ENCODE results near the gene SCN9A.

Gene SCN9A

DNA sequence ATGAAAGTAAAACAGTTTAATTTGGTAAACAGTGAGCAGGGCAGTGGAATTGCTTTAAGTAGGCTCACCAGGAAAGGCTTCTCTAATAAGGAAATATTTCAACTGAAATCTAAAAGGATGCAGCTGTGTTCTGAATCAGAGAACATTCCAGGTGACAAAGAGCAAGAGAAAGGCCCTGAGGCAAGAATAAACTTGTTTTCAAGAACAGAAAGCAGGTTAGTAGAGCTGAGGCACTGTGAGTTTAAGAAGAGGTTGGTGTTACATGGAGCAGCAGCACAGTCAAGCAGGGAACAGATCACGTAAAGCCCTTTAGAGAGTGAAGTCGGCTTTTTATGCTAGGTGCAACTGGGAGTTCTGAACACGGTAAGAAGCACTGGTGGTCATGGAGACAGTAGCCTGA is 191.0 kb downstream of the SCN9A start:
- no peak overlapping the region for H3K4me3 ChIP-seq (ENCODE audit: low read length)
- no peak for DNase-seq (ENCODE audit: low read depth)
- TF ChIP-seq CTCF (conservative IDR thresholded peaks at IDR 0.05; ENCODE audit: low read length) = no peak

GRCh38 chr2:166181813-166182154 is 194.0 kb downstream of the SCN9A start:
- H3K4me3 ChIP-seq (ENCODE audit: low read length) = no peak overlapping the region
- no peak for TF ChIP-seq CTCF (conservative IDR thresholded peaks at IDR 0.05; ENCODE audit: low read length)
- DNase-seq (ENCODE audit: low read depth) = no peak

GRCh38 chr2:166180951-166181812 is 194.6 kb downstream of the SCN9A start:
- peak; percentile 42 for DNase-seq (ENCODE audit: low read depth)
- TF ChIP-seq CTCF (conservative IDR thresholded peaks at IDR 0.05; ENCODE audit: low read length) = peak; percentile 71
- no peak overlapping the region for H3K4me3 ChIP-seq (ENCODE audit: low read length)

- TF ChIP-seq CTCF (conservative IDR thresholded peaks at IDR 0.05; ENCODE audit: low read length) = peak; percentile 42
- peak; percentile 33 for DNase-seq (ENCODE audit: low read depth)
- no peak overlapping the region for H3K4me3 ChIP-seq (ENCODE audit: low read length)
These were observed 196.5 kb downstream of the SCN9A start for GRCh38 chr2:166179201-166179600.

DNA sequence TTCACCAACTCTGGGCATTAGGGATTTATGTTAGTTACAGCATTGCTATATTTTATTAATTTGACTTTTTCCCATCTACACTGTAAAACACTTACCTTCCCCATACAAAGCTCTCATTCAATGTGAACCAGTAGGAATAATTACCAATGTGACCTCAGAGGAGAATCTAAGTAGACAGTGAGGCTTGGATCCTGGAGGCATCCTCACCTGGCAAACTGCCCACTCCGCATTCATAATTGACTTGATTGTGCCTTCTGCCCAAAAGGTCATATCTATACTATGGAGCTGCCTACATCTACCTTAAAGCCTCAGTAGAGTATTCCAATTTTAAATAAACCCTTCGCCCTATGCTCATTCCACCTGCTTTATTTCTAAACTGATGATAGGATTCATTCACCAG is 202.5 kb downstream of the SCN9A start:
- H3K4me3 ChIP-seq (ENCODE audit: low read length) = no peak overlapping the region
- no peak for DNase-seq (ENCODE audit: low read depth)
- no peak for TF ChIP-seq CTCF (conservative IDR thresholded peaks at IDR 0.05; ENCODE audit: low read length)

- no peak for TF ChIP-seq CTCF (conservative IDR thresholded peaks at IDR 0.05; ENCODE audit: low read length)
- DNase-seq (ENCODE audit: low read depth) = no peak
- H3K4me3 ChIP-seq (ENCODE audit: low read length) = no peak overlapping the region
These were observed 204.5 kb downstream of the SCN9A start for GRCh38 chr2:166171216-166171615.

- DNase-seq (ENCODE audit: low read depth) = no peak
- H3K4me3 ChIP-seq (ENCODE audit: low read length) = no peak overlapping the region
- no peak for TF ChIP-seq CTCF (conservative IDR thresholded peaks at IDR 0.05; ENCODE audit: low read length)
These were observed 205.4 kb downstream of the SCN9A start for GRCh38 chr2:166170356-166170755.

Data from AG10803 (cell line).